IPS-NIHi7 (cell line): ENCODE results near the gene NME3.

Experiments
- DNase-seq: peaks from one replicate; pipeline ENCODE4 v3.0.0; 2012; ENCODE audit warnings: mixed read lengths; ENCODE audit errors: extremely low spot score

Gene NME3

GRCh38 chr16:1768767-1769401 lies 2.5 kb downstream of the NME3 start:
- no peak for DNase-seq

GRCh38 chr16:1768061-1768766 lies 3.1 kb downstream of the NME3 start:
- DNase-seq, result no peak

GRCh38 chr16:1767116-1767994 lies 4.0 kb downstream of the NME3 start:
- no peak for DNase-seq

- no peak for DNase-seq
Observed at GRCh38 chr16:1766701-1767100, 4.6 kb downstream of the NME3 start.

GRCh38 chr16:1766231-1766630 lies 5.1 kb downstream of the NME3 start:
- no peak for DNase-seq

GRCh38 chr16:1765826-1766225 lies 5.5 kb downstream of the NME3 start:
- no peak for DNase-seq

GRCh38 chr16:1764971-1765370 lies 6.4 kb downstream of the NME3 start:
- no peak for DNase-seq

GRCh38 chr16:1763521-1764511 lies 7.5 kb downstream of the NME3 start:
- peak; percentile 94 for DNase-seq

GRCh38 chr16:1762879-1763520 lies 8.3 kb downstream of the NME3 start:
- DNase-seq, result no peak

- no peak for DNase-seq
Observed at GRCh38 chr16:1762196-1762878, 9.0 kb downstream of the NME3 start.

GRCh38 chr16:1761751-1762150 lies 9.6 kb downstream of the NME3 start:
- no peak for DNase-seq

GRCh38 chr16:1760911-1761310 lies 10.4 kb downstream of the NME3 start:
- DNase-seq, result no peak

- DNase-seq, result no peak
Observed at GRCh38 chr16:1759511-1759910, 11.8 kb downstream of the NME3 start.

GRCh38 chr16:1758923-1759322 lies 12.4 kb downstream of the NME3 start:
- DNase-seq, result no peak

- no peak for DNase-seq
Observed at GRCh38 chr16:1757714-1758461, 13.5 kb downstream of the NME3 start.

GRCh38 chr16:1754204-1754603 lies 17.1 kb downstream of the NME3 start:
- DNase-seq, result no peak

GRCh38 chr16:1752853-1753252 lies 18.5 kb downstream of the NME3 start:
- no peak for DNase-seq

- no peak for DNase-seq
Observed at GRCh38 chr16:1751946-1752345, 19.4 kb downstream of the NME3 start.
